ENCODE results near the gene NTM. TPM values are rescaled to one million over a fixed set of nuclear protein-coding genes. Genes with fewer than 3 reads are reported as not detected.
A peak's percentile ranks its signal among the peaks of the same experiment; 100 is the strongest.

NTM gene
- total RNA-seq, 1 experiment from 2014 or later, result 8.6 TPM

- intact Hi-C loops (cut with micrococcal nuclease; ENCODE audit: unreplicated experiment), result loop anchor here (5.0 kb wide), 1 partner anchor 89 kb away; no protein-coding TSS in a partner anchor
Observed at GRCh38 chr11:131583421-131583820, 213.0 kb downstream of the NTM start.

DNA sequence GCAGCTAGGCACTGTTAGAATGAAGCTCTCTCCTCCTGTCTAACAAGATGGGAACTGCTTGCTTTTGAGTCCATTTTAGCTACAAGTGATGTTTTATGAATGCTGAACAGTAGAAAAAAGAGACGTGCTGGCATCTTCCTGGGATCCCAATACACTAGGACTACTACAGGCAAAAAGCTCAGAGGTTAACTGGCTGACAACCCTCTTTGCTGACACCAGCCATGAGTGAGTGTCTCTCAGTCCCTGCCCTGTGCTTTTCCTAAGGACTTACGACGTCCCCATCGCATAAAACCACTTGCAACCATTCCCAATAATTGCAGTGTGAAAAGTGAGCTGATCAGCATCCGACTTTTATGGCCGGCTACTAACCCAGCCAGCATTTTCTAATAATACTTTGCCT lies 213.5 kb downstream of the NTM start:
- ChIA-PET CTCF (no interaction called here), POLR2A (ENCODE audit: low non-redundant PET) (no interaction called here)
- BruUV-seq (replicated peaks), result no TSS peak
- H3K4me3 ChIP-seq (ENCODE audit: low read depth, low read length, poor library complexity, severe bottlenecking), result no peak overlapping the region
- no peak overlapping the region for H3K27ac ChIP-seq (ENCODE audit: low read depth, low read length, poor library complexity, severe bottlenecking)
- no peaks in the 10 kb centered on the region for H3K4me1 ChIP-seq (ENCODE audit: insufficient read depth, low read length, poor library complexity, severe bottlenecking)
- no peaks in the 10 kb centered on the region for H3K36me3 ChIP-seq (ENCODE audit: insufficient read depth, low read length, poor library complexity, severe bottlenecking)
- peaks cover 12% of the 10 kb centered on the region for H3K9me3 ChIP-seq (ENCODE audit: low read depth, low read length, poor library complexity, severe bottlenecking)
- peaks cover 49% of the 10 kb centered on the region for H3K27me3 ChIP-seq (replicated peaks; ENCODE audit: insufficient read depth, low read depth, low read length, poor library complexity)
- TF ChIP-seq, protein P1, sequence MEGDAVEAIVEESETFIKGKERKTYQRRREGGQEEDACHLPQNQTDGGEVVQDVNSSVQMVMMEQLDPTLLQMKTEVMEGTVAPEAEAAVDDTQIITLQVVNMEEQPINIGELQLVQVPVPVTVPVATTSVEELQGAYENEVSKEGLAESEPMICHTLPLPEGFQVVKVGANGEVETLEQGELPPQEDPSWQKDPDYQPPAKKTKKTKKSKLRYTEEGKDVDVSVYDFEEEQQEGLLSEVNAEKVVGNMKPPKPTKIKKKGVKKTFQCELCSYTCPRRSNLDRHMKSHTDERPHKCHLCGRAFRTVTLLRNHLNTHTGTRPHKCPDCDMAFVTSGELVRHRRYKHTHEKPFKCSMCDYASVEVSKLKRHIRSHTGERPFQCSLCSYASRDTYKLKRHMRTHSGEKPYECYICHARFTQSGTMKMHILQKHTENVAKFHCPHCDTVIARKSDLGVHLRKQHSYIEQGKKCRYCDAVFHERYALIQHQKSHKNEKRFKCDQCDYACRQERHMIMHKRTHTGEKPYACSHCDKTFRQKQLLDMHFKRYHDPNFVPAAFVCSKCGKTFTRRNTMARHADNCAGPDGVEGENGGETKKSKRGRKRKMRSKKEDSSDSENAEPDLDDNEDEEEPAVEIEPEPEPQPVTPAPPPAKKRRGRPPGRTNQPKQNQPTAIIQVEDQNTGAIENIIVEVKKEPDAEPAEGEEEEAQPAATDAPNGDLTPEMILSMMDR (conservative IDR thresholded peaks at IDR 0.05; ENCODE audit: low read depth, low read length), result no peak
- TF ChIP-seq EZH2 (IDR thresholded peaks at IDR 0.05; ENCODE audit: borderline replicate concordance, low read depth, low read length, poor library complexity, severe bottlenecking), result no peak
- intact Hi-C loops (cut with micrococcal nuclease; ENCODE audit: unreplicated experiment), result loop anchor here (5.0 kb wide), 1 partner anchor 88 kb away; no protein-coding TSS in a partner anchor
- no peak for DNase-seq (ENCODE audit: low spot score)

More at GRCh38 chr11:131583421-131583820, 213.0 kb downstream of the NTM start:
- Histone ChIP-seq H3K9me3 (ENCODE audit: low read depth, low read length, poor library complexity, severe bottlenecking) (peaks cover 12% of the 10 kb centered on the region), H3K27ac (ENCODE audit: low read depth, low read length, poor library complexity, severe bottlenecking) (no peak overlapping the region), H3K4me3 (ENCODE audit: low read depth, low read length, poor library complexity, severe bottlenecking) (no peak overlapping the region), H3K4me1 (ENCODE audit: insufficient read depth, low read length, poor library complexity, severe bottlenecking) (no peaks in the 10 kb centered on the region), H3K36me3 (ENCODE audit: insufficient read depth, low read length, poor library complexity, severe bottlenecking) (no peaks in the 10 kb centered on the region), H3K27me3 (replicated peaks; ENCODE audit: insufficient read depth, low read depth, low read length, poor library complexity) (peaks cover 53% of the 10 kb centered on the region)
- ChIA-PET POLR2A (ENCODE audit: low non-redundant PET) (no interaction called here), CTCF (no interaction called here)
- no TSS peak for BruUV-seq (replicated peaks)
- no peak for TF ChIP-seq EZH2 (IDR thresholded peaks at IDR 0.05; ENCODE audit: borderline replicate concordance, low read depth, low read length, poor library complexity, severe bottlenecking)
- TF ChIP-seq, protein P1 (conservative IDR thresholded peaks at IDR 0.05; ENCODE audit: low read depth, low read length), result no peak
- DNase-seq (ENCODE audit: low spot score), result no peak

- Histone ChIP-seq H3K9me3 (ENCODE audit: low read depth, low read length, poor library complexity, severe bottlenecking) (peaks cover 12% of the 10 kb centered on the region), H3K36me3 (ENCODE audit: insufficient read depth, low read length, poor library complexity, severe bottlenecking) (no peaks in the 10 kb centered on the region), H3K27ac (ENCODE audit: low read depth, low read length, poor library complexity, severe bottlenecking) (no peak overlapping the region), H3K27me3 (replicated peaks; ENCODE audit: insufficient read depth, low read depth, low read length, poor library complexity) (peaks cover 48% of the 10 kb centered on the region), H3K4me1 (ENCODE audit: insufficient read depth, low read length, poor library complexity, severe bottlenecking) (no peaks in the 10 kb centered on the region), H3K4me3 (ENCODE audit: low read depth, low read length, poor library complexity, severe bottlenecking) (no peak overlapping the region)
- CTCF ChIA-PET, result no interaction called here
- BruUV-seq (replicated peaks), result no TSS peak
- intact Hi-C loops (cut with micrococcal nuclease; ENCODE audit: unreplicated experiment), result loop anchor here (5.0 kb wide), 1 partner anchor 87 kb away; no protein-coding TSS in a partner anchor
- POLR2A ChIA-PET (ENCODE audit: low non-redundant PET), result no interaction called here
- DNase-seq (ENCODE audit: low spot score), result peak; percentile 27
- TF ChIP-seq, protein P1 (conservative IDR thresholded peaks at IDR 0.05; ENCODE audit: low read depth, low read length), result peak; percentile 50
- no peak for TF ChIP-seq EZH2 (IDR thresholded peaks at IDR 0.05; ENCODE audit: borderline replicate concordance, low read depth, low read length, poor library complexity, severe bottlenecking)
Observed at GRCh38 chr11:131584785-131585592, 214.6 kb downstream of the NTM start.
